Mononuclear cell (primary cell): Measurements from ENCODE around the gene MAST4. TPM values are rescaled to one million over a fixed set of nuclear protein-coding genes. Genes with fewer than 3 reads are reported as not detected.

Experiments used
- H3K27me3 ChIP-seq: 2 replicates; pipeline ENCODE4 v1.6.0; 2011; ENCODE audit warnings: low read length, control low read depth; ENCODE audit not compliant: insufficient read depth
- H3K4me1 ChIP-seq: 2 replicates; pipeline ENCODE4 v1.5.1; 2011; ENCODE audit warnings: mild to moderate bottlenecking, low read length, control low read depth; ENCODE audit not compliant: insufficient read depth
- H3K4me3 ChIP-seq: 2 replicates; pipeline ENCODE4 v1.5.1; 2011; ENCODE audit warnings: mild to moderate bottlenecking, low read length, moderate library complexity
- H3K9me3 ChIP-seq: 2 replicates; pipeline ENCODE4 v1.5.1; 2011; ENCODE audit warnings: low read depth, mild to moderate bottlenecking, control low read depth, low read length
- total RNA-seq: library from RNA; depleted of rRNA; stranded (reverse); fragments of >200 nt; gene quantifications from one replicate; pipeline ENCODE4 v1.2.3, GENCODE V29; 2012

Gene MAST4
- total RNA-seq, 1 donor = 8.4 TPM

- H3K4me3 ChIP-seq = no peak overlapping the region
- no peaks in the 10 kb centered on the region for H3K9me3 ChIP-seq
- no peaks in the 10 kb centered on the region for H3K27me3 ChIP-seq
- H3K4me1 ChIP-seq = no peaks in the 10 kb centered on the region
These were observed 362.9 kb downstream of the MAST4 start for GRCh38 chr5:66958980-66959641.

DNA sequence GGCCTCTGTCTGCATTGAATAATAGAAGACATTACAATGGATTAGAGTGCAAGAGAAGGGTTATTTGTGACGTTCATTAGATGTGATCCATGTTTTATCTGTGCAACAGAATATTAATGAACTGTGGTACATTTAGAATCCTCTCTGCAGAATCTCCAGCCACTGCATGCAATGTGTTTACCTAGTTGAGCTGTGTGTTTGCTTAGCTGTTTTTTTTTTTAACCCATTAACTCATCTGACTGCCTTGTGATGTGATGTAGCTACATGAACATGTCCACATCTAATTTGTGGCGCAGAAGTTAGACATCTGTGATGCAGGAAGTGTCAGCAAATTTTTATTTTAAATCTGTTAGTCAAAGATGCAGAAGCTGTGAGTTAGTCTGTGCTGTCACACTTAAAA, 363.5 kb downstream of the MAST4 start:
- H3K27me3 ChIP-seq = no peaks in the 10 kb centered on the region
- H3K4me3 ChIP-seq = no peak overlapping the region
- H3K4me1 ChIP-seq = no peaks in the 10 kb centered on the region
- no peaks in the 10 kb centered on the region for H3K9me3 ChIP-seq

GRCh38 chr5:66960369-66961137, 364.4 kb downstream of the MAST4 start:
- Histone ChIP-seq H3K27me3 (no peaks in the 10 kb centered on the region), H3K9me3 (no peaks in the 10 kb centered on the region), H3K4me3 (no peak overlapping the region), H3K4me1 (no peaks in the 10 kb centered on the region)

DNA sequence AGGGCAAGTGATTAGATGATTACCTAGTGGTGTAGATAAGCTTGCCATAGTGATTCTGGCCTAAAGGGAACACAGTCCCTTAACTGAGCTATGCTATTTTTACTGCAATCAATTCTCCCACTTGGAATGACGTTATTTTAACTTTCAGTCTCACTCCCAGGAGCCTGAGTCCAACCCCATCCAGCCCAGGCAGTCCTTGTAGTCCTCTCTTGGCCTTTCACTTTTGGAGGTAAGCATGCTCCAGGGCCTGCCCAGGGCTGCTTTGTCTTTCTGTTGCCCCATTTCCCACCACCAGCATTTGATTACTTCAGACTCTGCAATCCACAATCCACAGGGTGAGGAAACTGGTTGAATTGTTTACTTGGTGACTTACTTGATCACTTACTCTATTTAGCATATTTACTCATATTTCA, 367.4 kb downstream of the MAST4 start:
- no peak overlapping the region for H3K4me3 ChIP-seq
- H3K9me3 ChIP-seq = no peaks in the 10 kb centered on the region
- H3K27me3 ChIP-seq = no peaks in the 10 kb centered on the region
- no peaks in the 10 kb centered on the region for H3K4me1 ChIP-seq

- no peaks in the 10 kb centered on the region for H3K4me1 ChIP-seq
- H3K4me3 ChIP-seq = no peak overlapping the region
- no peaks in the 10 kb centered on the region for H3K9me3 ChIP-seq
- H3K27me3 ChIP-seq = no peaks in the 10 kb centered on the region
These were observed 370.2 kb downstream of the MAST4 start for GRCh38 chr5:66966439-66966838.

DNA sequence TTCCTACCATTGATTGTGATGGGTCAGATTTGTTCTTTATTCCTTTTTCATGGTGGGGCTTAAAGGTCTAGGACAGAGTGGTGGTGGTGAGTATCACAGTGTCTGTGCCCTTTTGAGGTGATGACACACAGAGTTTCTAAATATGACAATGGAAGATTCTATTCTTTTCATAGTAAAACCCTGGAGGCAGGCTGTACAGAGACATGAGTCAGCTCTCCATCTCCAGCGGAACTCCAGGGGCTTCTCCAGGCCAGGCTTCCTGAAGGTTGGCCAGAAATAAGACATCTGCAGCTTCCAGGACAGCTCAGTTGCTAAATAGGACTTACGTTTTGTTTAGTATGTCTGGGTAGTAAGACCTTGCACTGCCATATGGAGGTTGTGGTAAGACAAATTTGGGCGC, 370.9 kb downstream of the MAST4 start:
- no peaks in the 10 kb centered on the region for H3K9me3 ChIP-seq
- no peaks in the 10 kb centered on the region for H3K4me1 ChIP-seq
- H3K27me3 ChIP-seq = no peaks in the 10 kb centered on the region
- no peak overlapping the region for H3K4me3 ChIP-seq

- no peak overlapping the region for H3K4me3 ChIP-seq
- H3K4me1 ChIP-seq = no peaks in the 10 kb centered on the region
- H3K27me3 ChIP-seq = no peaks in the 10 kb centered on the region
- H3K9me3 ChIP-seq = no peaks in the 10 kb centered on the region
These were observed 371.7 kb downstream of the MAST4 start for GRCh38 chr5:66967826-66968262.

GRCh38 chr5:66969484-66969883, 373.3 kb downstream of the MAST4 start:
- Histone ChIP-seq H3K27me3 (no peaks in the 10 kb centered on the region), H3K9me3 (no peaks in the 10 kb centered on the region), H3K4me1 (no peaks in the 10 kb centered on the region), H3K4me3 (no peak overlapping the region)

- no peaks in the 10 kb centered on the region for H3K9me3 ChIP-seq
- no peaks in the 10 kb centered on the region for H3K27me3 ChIP-seq
- no peak overlapping the region for H3K4me3 ChIP-seq
- H3K4me1 ChIP-seq = no peaks in the 10 kb centered on the region
These were observed 373.8 kb downstream of the MAST4 start for GRCh38 chr5:66969963-66970362.

DNA sequence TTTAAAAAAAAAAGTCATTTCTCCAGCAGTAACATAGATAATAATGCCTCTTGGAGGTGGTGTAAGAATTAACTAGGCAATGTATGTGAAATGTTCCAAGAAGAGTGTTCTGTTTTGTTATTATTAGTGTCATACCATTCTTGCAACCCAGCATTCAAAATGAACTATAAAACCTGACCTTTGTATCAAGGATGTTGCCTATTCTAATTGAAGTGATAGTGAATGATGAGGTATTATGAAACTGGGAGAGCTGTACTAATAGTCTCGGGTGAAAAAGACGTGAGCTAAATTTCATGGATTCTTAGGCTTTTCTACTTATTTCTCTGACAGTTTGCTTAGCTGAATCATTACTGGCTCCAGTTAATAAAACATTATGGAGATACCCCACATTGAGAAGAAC, 375.8 kb downstream of the MAST4 start:
- Histone ChIP-seq H3K4me1 (no peaks in the 10 kb centered on the region), H3K27me3 (no peaks in the 10 kb centered on the region), H3K9me3 (no peaks in the 10 kb centered on the region), H3K4me3 (no peak overlapping the region)

DNA sequence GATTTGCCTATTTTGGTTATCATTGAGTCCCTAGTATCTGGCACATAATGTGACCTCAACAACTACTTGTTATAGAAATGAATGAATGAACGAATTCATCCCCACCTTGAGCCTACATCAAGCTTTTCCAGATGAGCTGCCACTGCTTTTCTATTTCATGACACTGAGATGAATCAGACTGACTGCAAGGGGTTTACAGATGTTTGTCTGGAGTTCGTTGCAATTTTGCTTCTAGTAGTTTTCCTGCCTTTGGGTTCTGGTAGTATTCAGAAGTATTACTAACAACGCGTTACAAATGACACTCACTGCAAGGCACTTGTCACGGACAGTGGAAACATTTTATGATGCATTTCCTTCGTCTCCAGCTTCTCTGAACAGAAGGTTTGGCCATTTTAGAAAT, 378.1 kb downstream of the MAST4 start:
- Histone ChIP-seq H3K9me3 (no peaks in the 10 kb centered on the region), H3K27me3 (no peaks in the 10 kb centered on the region), H3K4me1 (no peaks in the 10 kb centered on the region), H3K4me3 (no peak overlapping the region)

- Histone ChIP-seq H3K4me3 (no peak overlapping the region), H3K9me3 (no peaks in the 10 kb centered on the region), H3K4me1 (no peaks in the 10 kb centered on the region), H3K27me3 (no peaks in the 10 kb centered on the region)
These were observed 379.9 kb downstream of the MAST4 start for GRCh38 chr5:66976108-66976507.

GRCh38 chr5:66979738-66980137, 383.5 kb downstream of the MAST4 start:
- Histone ChIP-seq H3K27me3 (no peaks in the 10 kb centered on the region), H3K4me1 (no peaks in the 10 kb centered on the region), H3K9me3 (no peaks in the 10 kb centered on the region), H3K4me3 (no peak overlapping the region)

GRCh38 chr5:66981266-66982055, 385.3 kb downstream of the MAST4 start:
- Histone ChIP-seq H3K4me1 (no peaks in the 10 kb centered on the region), H3K9me3 (no peaks in the 10 kb centered on the region), H3K27me3 (no peaks in the 10 kb centered on the region), H3K4me3 (no peak overlapping the region)

GRCh38 chr5:66982056-66982387, 385.8 kb downstream of the MAST4 start:
- no peaks in the 10 kb centered on the region for H3K27me3 ChIP-seq
- H3K4me3 ChIP-seq = no peak overlapping the region
- H3K4me1 ChIP-seq = no peaks in the 10 kb centered on the region
- no peaks in the 10 kb centered on the region for H3K9me3 ChIP-seq
